ENCODE results near the gene IBTK. TPM values are rescaled to one million over a fixed set of nuclear protein-coding genes. Genes with fewer than 3 reads are reported as not detected.
"Not testable (repeated sequence)": the region's sequence is repeated elsewhere in the genome, so short reads cannot be mapped to it uniquely, and the experiment has no call there.

The IBTK gene
- total RNA-seq, 2 donors from 2014 or later: 20.3 to 22.2 TPM

- Mint-ChIP-seq H3K36me3 (ENCODE audit: low read depth) (peaks cover 2% of the 10 kb centered on the region), H3K4me1 (peaks cover 20% of the 10 kb centered on the region), H3K4me3 (no peak overlapping the region), H3K27ac (no peak overlapping the region), H3K27me3 (no peaks in the 10 kb centered on the region)
- DNase-seq (no peak), ATAC-seq (no peak)
- no peaks in the 10 kb centered on the region for H3K9me3 ChIP-seq (ENCODE audit: control insufficient read depth, low read length, poor library complexity, severe bottlenecking)
Observed at GRCh38 chr6:82239597-82239996, 7.9 kb downstream of the IBTK start.

DNA sequence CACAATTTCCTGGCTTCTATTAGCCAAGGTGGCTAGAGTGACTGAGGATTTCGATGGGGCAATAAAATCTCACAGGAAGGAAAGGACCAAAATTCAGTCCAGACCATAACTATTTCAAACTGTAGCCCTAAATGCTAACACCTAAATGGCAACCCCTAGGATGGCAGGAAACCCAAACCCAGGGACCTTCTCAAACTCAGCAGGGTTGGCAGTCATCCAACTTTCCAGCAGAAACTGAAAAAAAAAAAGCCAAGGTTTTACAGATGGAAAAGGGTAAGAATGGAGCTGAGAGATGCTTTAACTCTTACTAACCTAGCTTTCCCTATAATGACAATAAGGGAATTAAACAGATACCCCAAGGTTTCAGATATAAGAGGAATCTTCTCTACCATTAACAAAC is 10.5 kb downstream of the IBTK start:
- Mint-ChIP-seq H3K4me1 (peaks cover 14% of the 10 kb centered on the region), H3K27ac (no peak overlapping the region), H3K27me3 (no peaks in the 10 kb centered on the region), H3K4me3 (no peak overlapping the region), H3K36me3 (ENCODE audit: low read depth) (peaks cover 2% of the 10 kb centered on the region)
- DNase-seq (no peak), ATAC-seq (no peak)
- H3K9me3 ChIP-seq (ENCODE audit: control insufficient read depth, low read length, poor library complexity, severe bottlenecking): no peaks in the 10 kb centered on the region

DNA sequence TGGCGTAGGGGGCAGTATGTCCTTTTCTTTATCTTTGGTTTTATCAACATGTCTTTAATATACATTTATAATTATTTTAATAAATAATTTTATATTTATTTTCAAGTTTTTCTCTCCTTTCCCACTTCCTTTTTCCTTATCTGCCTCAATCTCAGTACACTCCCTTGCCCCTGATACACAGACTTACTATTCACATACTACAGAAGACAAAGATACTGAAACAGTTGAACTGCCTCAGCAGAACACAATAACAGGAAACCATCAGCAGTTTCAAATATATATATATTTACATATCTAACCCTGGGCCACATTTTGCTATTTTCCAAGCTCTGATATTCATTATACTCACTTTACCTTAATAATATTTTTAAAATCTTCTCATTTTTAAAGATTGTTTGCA is 19.8 kb downstream of the IBTK start:
- Mint-ChIP-seq H3K36me3 (ENCODE audit: low read depth) (peaks cover 6% of the 10 kb centered on the region), H3K4me1 (peaks cover 10% of the 10 kb centered on the region), H3K27ac (peak overlapping the region; percentile 37), H3K4me3 (no peak overlapping the region), H3K27me3 (no peaks in the 10 kb centered on the region)
- ATAC-seq (no peak), DNase-seq (no peak)
- no peaks in the 10 kb centered on the region for H3K9me3 ChIP-seq (ENCODE audit: control insufficient read depth, low read length, poor library complexity, severe bottlenecking)

DNA sequence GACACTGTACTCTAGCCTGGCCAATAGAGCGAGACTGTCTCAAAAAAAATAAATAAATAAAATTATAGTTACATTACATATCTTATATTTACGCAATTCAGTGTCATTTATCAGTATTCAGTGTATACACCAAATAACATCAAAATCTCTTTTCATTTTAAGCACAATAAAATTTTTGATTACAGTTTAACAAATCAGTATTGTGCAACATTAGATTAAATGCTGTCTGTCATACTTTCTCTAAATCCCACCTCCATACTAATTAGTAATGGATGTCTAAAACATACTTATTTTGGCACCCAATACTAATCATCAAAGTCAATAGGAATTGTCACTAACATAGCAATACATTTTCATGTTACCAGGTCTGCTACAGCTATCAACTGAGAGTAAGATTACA is 27.4 kb downstream of the IBTK start:
- no peaks in the 10 kb centered on the region for H3K27me3 Mint-ChIP-seq
- ATAC-seq: no peak
- H3K27ac Mint-ChIP-seq: no peak overlapping the region
- no peak for DNase-seq
- peaks cover 4% of the 10 kb centered on the region for H3K4me1 Mint-ChIP-seq
- no peak overlapping the region for H3K4me3 Mint-ChIP-seq
- no peaks in the 10 kb centered on the region for H3K9me3 ChIP-seq (ENCODE audit: control insufficient read depth, low read length, poor library complexity, severe bottlenecking)
- H3K36me3 Mint-ChIP-seq (ENCODE audit: low read depth): peaks cover 8% of the 10 kb centered on the region

DNA sequence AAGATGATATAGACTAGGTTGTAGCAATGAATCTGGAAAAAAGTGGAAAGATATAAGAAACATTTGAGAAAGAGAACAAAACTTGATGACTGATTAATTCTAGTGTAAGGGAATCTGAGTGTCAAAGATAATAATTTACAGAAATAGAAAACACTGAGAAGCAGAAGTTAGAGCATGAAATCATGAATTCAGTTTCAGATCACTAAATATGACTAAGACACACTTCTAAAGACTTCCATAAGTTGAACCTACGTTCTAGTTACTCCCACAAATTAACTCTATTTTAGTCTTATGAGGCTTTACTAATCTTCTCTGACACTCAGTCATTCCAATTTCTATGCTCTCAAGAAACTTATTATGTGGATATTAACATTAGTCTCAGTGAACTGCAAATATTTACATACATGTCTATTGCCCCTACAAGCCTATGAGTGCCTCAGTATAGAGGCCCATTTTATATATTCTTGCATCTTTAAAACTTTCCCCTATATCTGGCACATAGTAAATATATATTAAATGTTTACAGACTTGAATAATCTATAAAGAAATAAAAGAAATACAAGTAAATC is 30.4 kb downstream of the IBTK start:
- H3K4me3 Mint-ChIP-seq: no peak overlapping the region
- no peaks in the 10 kb centered on the region for H3K9me3 ChIP-seq (ENCODE audit: control insufficient read depth, low read length, poor library complexity, severe bottlenecking)
- H3K36me3 Mint-ChIP-seq (ENCODE audit: low read depth): peaks cover 14% of the 10 kb centered on the region
- H3K27me3 Mint-ChIP-seq: no peaks in the 10 kb centered on the region
- H3K27ac Mint-ChIP-seq: no peak overlapping the region
- peaks cover 4% of the 10 kb centered on the region for H3K4me1 Mint-ChIP-seq
- no peak for ATAC-seq
- no peak for DNase-seq

GRCh38 chr6:82216549-82216948 is 31.0 kb downstream of the IBTK start:
- no peak for DNase-seq
- no peak overlapping the region for H3K4me3 Mint-ChIP-seq
- H3K36me3 Mint-ChIP-seq (ENCODE audit: low read depth): peaks cover 14% of the 10 kb centered on the region
- H3K27ac Mint-ChIP-seq: no peak overlapping the region
- H3K27me3 Mint-ChIP-seq: no peaks in the 10 kb centered on the region
- H3K9me3 ChIP-seq (ENCODE audit: control insufficient read depth, low read length, poor library complexity, severe bottlenecking): no peaks in the 10 kb centered on the region
- H3K4me1 Mint-ChIP-seq: peaks cover 4% of the 10 kb centered on the region
- ATAC-seq: no peak

- H3K4me3 Mint-ChIP-seq: no peak overlapping the region
- ATAC-seq: no peak
- no peaks in the 10 kb centered on the region for H3K27me3 Mint-ChIP-seq
- no peak for DNase-seq
- H3K4me1 Mint-ChIP-seq: no peaks in the 10 kb centered on the region
- H3K27ac Mint-ChIP-seq: no peak overlapping the region
- H3K9me3 ChIP-seq (ENCODE audit: control insufficient read depth, low read length, poor library complexity, severe bottlenecking): no peaks in the 10 kb centered on the region
- H3K36me3 Mint-ChIP-seq (ENCODE audit: low read depth): peaks cover 6% of the 10 kb centered on the region
Observed at GRCh38 chr6:82211326-82211725, 36.2 kb downstream of the IBTK start.

DNA sequence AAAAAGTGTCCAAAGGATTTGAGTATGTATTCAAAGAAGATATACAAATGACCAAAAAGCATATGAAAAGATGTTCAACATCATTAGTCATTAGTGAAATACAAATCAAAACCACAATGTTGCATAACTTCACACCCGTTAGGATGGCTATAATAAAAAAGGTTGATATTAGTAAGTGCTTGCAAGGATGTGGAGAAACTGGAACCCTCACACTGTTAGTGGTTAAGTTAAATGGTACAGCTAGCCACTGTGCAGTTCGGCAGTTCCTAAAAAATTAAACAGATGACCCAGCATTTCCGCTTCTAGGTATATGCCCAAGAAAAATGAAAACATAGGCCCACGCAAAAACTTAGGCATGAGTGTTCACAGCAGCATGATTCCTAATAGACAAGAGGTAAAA is 38.6 kb downstream of the IBTK start:
- no peaks in the 10 kb centered on the region for H3K9me3 ChIP-seq (ENCODE audit: control insufficient read depth, low read length, poor library complexity, severe bottlenecking)
- H3K27me3 Mint-ChIP-seq: no peaks in the 10 kb centered on the region
- H3K27ac Mint-ChIP-seq: no peak overlapping the region
- ATAC-seq: no peak
- H3K4me1 Mint-ChIP-seq: peaks cover 4% of the 10 kb centered on the region
- peaks cover 8% of the 10 kb centered on the region for H3K36me3 Mint-ChIP-seq (ENCODE audit: low read depth)
- H3K4me3 Mint-ChIP-seq: no peak overlapping the region
- DNase-seq: no peak

DNA sequence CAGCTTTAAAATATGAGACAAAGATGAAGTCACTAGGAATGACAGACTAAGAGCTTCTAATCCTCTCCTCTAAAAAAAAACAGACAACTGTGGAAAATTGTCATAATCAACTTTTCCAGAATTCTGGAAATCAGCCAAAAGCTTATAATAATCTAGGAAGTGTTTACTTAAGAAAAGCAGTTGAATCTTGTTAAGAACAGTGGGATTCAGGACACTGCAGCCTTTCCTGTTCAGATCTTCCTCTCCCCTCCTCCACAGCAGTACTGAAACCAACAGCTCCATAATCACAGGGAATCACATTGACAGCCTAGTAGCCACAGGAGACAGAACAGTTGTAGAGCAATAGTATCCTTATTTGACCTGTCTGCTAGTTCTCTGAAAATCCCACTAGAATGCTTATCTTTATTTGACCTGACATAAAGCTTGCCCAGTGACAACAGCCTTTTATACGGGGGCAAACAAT is 41.6 kb downstream of the IBTK start:
- no peak for DNase-seq
- H3K9me3 ChIP-seq (ENCODE audit: control insufficient read depth, low read length, poor library complexity, severe bottlenecking): no peaks in the 10 kb centered on the region
- Mint-ChIP-seq H3K4me3 (no peak overlapping the region), H3K4me1 (peaks cover 7% of the 10 kb centered on the region), H3K36me3 (ENCODE audit: low read depth) (peaks cover 4% of the 10 kb centered on the region), H3K27ac (no peak overlapping the region), H3K27me3 (no peaks in the 10 kb centered on the region)
- no peak for ATAC-seq

- ATAC-seq: no peak
- peak overlapping the region; percentile 29 for H3K27ac Mint-ChIP-seq
- peaks cover 10% of the 10 kb centered on the region for H3K4me1 Mint-ChIP-seq
- no peaks in the 10 kb centered on the region for H3K27me3 Mint-ChIP-seq
- H3K9me3 ChIP-seq (ENCODE audit: control insufficient read depth, low read length, poor library complexity, severe bottlenecking): no peaks in the 10 kb centered on the region
- peaks cover 9% of the 10 kb centered on the region for H3K36me3 Mint-ChIP-seq (ENCODE audit: low read depth)
- H3K4me3 Mint-ChIP-seq: no peak overlapping the region
- DNase-seq: no peak
Observed at GRCh38 chr6:82204020-82204419, 43.5 kb downstream of the IBTK start.

- peaks cover 6% of the 10 kb centered on the region for H3K36me3 Mint-ChIP-seq (ENCODE audit: low read depth)
- H3K27ac Mint-ChIP-seq: peak overlapping the region; percentile 11
- H3K9me3 ChIP-seq (ENCODE audit: control insufficient read depth, low read length, poor library complexity, severe bottlenecking): no peaks in the 10 kb centered on the region
- peaks cover 3% of the 10 kb centered on the region for H3K4me1 Mint-ChIP-seq
- DNase-seq (no peak), ATAC-seq (no peak)
- H3K4me3 Mint-ChIP-seq: no peak overlapping the region
- H3K27me3 Mint-ChIP-seq: no peaks in the 10 kb centered on the region
Observed at GRCh38 chr6:82197784-82198183, 49.8 kb downstream of the IBTK start.

GRCh38 chr6:82197245-82197644 is 50.3 kb downstream of the IBTK start:
- not testable (repeated sequence) for H3K27ac Mint-ChIP-seq; H3K9me3 ChIP-seq (ENCODE audit: control insufficient read depth, low read length, poor library complexity, severe bottlenecking); H3K4me1 Mint-ChIP-seq; H3K4me3 Mint-ChIP-seq; H3K27me3 Mint-ChIP-seq; H3K36me3 Mint-ChIP-seq (ENCODE audit: low read depth); DNase-seq; ATAC-seq

DNA sequence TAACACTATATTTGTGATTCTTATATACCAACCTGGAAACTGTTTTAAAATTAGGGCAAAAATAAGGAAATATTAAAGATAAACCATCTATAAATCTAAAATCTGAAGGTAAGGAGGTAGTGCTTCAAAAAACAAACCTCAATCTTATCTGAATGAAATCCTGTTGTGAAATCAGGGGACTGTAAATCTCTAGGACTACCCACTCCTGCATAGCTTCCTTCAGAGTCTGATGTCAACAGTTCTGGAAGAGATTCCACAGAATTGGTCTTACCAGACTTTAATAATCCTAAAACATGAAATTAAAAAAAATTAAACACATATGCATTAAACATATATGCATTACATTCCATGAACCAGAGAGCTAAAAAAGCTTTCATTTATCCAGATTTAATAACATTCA is 51.4 kb downstream of the IBTK start:
- DNase-seq: no peak
- no peak overlapping the region for H3K27ac Mint-ChIP-seq
- no peaks in the 10 kb centered on the region for H3K27me3 Mint-ChIP-seq
- peaks cover 3% of the 10 kb centered on the region for H3K4me1 Mint-ChIP-seq
- peaks cover 6% of the 10 kb centered on the region for H3K36me3 Mint-ChIP-seq (ENCODE audit: low read depth)
- H3K9me3 ChIP-seq (ENCODE audit: control insufficient read depth, low read length, poor library complexity, severe bottlenecking): no peaks in the 10 kb centered on the region
- H3K4me3 Mint-ChIP-seq: no peak overlapping the region
- ATAC-seq: no peak

DNA sequence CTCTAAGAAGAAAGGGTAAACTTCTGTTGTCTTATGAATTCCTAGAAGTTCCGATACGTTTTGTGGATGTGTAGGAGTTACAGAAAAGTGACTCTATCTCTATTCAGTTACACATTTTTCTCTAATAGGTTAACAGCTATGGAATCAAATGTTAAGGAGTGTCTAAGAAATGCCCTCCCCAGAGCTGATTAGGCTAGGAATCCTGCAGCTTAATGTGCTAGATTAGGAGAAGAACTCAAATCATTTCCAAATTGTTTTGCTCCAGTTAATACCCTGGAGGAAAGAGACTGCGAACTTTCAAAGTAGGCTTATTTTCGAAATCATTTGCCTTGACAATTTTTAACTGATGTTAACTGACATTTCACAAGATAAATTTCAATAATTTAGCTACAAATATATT is 51.9 kb downstream of the IBTK start:
- Mint-ChIP-seq H3K27me3 (no peaks in the 10 kb centered on the region), H3K4me1 (peaks cover 3% of the 10 kb centered on the region), H3K4me3 (no peak overlapping the region), H3K36me3 (ENCODE audit: low read depth) (peaks cover 6% of the 10 kb centered on the region), H3K27ac (no peak overlapping the region)
- DNase-seq (no peak), ATAC-seq (no peak)
- no peaks in the 10 kb centered on the region for H3K9me3 ChIP-seq (ENCODE audit: control insufficient read depth, low read length, poor library complexity, severe bottlenecking)
